ENCODE measurements around the gene PLEKHH2. TPM values are rescaled to one million over a fixed set of nuclear protein-coding genes. Genes with fewer than 3 reads are reported as not detected.
A peak's percentile ranks its signal among the peaks of the same experiment; 100 is the strongest.
"Not testable (repeated sequence)": the region's sequence is repeated elsewhere in the genome, so short reads cannot be mapped to it uniquely, and the experiment has no call there.

Gene PLEKHH2
- total RNA-seq, result 10 to 100 TPM in 2 of 4 donors, 1 to 10 TPM in 2; 6.8 to 77.3 (median 11.5) TPM

DNA sequence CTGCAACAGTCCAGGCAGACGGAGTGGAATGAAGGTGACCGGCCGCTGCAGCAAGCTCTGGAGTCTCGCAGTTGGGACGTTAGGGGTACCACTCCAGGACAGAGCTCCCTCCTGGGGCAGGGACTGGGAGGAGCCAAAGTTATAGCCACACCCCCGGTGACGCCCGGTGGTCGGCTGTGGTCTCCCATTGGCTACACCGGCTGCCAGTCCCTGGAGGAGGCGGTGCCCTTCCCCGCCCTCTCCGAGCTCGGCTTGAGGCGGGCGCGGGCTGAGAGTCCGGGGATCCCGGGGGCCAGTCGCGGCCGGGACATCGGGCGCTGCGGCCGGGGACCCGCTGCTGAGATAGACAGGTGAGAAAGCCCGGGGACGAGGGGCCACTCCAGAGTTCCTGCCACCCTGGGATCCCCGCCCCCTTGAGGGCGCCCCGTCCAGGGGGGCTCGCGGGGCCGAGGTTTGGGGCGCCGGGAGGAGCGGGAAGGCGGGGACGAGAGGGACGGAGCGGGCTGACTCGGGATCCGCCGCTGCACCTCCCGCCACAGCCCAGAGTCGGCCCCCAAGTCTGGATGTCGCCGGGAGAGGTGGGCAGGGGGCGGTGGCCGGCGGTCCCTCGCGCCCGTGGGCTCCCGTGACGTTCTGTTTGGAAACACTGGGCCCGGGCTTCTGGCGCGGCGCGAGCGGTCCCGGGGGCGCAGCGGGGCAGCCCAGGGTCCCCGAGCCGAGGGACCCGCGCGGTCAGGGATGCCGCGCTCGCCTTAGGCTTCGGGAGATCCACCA lies at the start of gene PLEKHH2:
Gene PLEKHH2 (plus strand): TSS at position 231 of the 774 bp plus-strand sequence. CDS start 7,414 bp downstream, outside the sequence.
- WGBS, result 0% methylated on average over 11 of the region's 75 CpGs
- Histone ChIP-seq H3K4me3 (peak within 1 kb of the TSS; percentile 73), H3K27ac (peak within 1 kb of the TSS; percentile 61)

DNA sequence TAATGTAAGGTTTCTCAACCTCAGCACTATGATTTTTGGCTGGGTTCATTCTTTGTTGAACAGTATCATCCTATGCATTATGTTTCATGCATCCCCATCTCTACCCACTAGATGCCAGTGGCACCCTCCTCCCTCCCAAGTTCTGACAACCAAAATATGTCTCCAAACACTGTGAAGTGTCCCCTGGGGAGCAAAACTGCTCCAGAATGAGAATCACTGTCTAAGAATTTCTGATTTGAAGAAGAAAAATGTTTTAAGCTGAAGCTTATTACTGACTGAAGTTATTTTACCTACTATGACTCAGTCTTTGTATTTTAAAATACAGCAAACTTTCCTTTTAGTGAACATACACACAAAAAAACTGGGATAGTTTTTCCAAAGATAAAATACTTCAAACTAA lies 44.6 kb upstream of the PLEKHH2 start:
- TF ChIP-seq POLR2A (IDR thresholded peaks at IDR 0.05), result no peak
- TF ChIP-seq EP300 (IDR thresholded peaks at IDR 0.05), result no peak
- TF ChIP-seq, protein P1, sequence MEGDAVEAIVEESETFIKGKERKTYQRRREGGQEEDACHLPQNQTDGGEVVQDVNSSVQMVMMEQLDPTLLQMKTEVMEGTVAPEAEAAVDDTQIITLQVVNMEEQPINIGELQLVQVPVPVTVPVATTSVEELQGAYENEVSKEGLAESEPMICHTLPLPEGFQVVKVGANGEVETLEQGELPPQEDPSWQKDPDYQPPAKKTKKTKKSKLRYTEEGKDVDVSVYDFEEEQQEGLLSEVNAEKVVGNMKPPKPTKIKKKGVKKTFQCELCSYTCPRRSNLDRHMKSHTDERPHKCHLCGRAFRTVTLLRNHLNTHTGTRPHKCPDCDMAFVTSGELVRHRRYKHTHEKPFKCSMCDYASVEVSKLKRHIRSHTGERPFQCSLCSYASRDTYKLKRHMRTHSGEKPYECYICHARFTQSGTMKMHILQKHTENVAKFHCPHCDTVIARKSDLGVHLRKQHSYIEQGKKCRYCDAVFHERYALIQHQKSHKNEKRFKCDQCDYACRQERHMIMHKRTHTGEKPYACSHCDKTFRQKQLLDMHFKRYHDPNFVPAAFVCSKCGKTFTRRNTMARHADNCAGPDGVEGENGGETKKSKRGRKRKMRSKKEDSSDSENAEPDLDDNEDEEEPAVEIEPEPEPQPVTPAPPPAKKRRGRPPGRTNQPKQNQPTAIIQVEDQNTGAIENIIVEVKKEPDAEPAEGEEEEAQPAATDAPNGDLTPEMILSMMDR (IDR thresholded peaks at IDR 0.05), result no peak
- TF ChIP-seq POLR2AphosphoS5 (IDR thresholded peaks at IDR 0.05), result no peak
- Histone ChIP-seq H3K4me1 (peaks cover 18% of the 10 kb centered on the region), H3K9me3 (no peaks in the 10 kb centered on the region), H3K36me3 (peaks cover 36% of the 10 kb centered on the region), H3K27me3 (no peaks in the 10 kb centered on the region), H3K27ac (no peak overlapping the region), H3K4me3 (no peak overlapping the region)
- DNase-seq (ENCODE audit: low spot score in 2 of 2), result no peak

More for the DNA sequence above, at the start of gene PLEKHH2:
- no peaks in the 10 kb centered on the region for H3K27me3 ChIP-seq
- H3K36me3 ChIP-seq, result no peaks in the 10 kb centered on the region
- TF ChIP-seq, protein P1 (IDR thresholded peaks at IDR 0.05), result no peak
- TF ChIP-seq POLR2AphosphoS5 (IDR thresholded peaks at IDR 0.05), result no peak
- TF ChIP-seq POLR2A (IDR thresholded peaks at IDR 0.05), result peak in 1 of 2 donors; percentile 42
- TF ChIP-seq EP300 (IDR thresholded peaks at IDR 0.05), result no peak
- no peaks in the 10 kb centered on the region for H3K9me3 ChIP-seq
- peak; percentile 94 for DNase-seq (ENCODE audit: low spot score in 2 of 2)
- H3K4me1 ChIP-seq, result peaks cover 22% of the 10 kb centered on the region

DNA sequence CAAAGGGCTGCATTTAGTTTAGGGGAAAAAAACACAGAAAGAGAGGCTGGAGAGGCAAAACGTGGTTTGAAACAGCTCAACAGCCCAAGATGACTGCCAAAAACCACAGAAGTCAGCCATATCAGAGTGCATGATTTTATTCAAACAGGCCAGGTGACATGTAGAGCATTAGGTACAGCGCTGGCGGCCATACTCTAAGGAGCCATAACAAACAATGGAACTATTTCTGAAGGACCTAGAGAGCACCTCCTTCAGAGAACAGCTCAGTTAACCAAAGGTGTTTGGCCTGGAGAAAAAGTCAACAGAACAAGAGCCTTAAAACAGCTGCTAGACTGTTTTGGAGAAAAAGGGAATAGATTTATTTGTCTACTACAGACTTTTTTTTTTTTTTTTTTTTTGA lies 43.8 kb upstream of the PLEKHH2 start:
- WGBS, result 71% methylated on average over 3 of the region's 3 CpGs
- no peak overlapping the region for H3K4me3 ChIP-seq
- H3K27ac ChIP-seq, result no peak overlapping the region
- no peaks in the 10 kb centered on the region for H3K9me3 ChIP-seq
- peaks cover 18% of the 10 kb centered on the region for H3K4me1 ChIP-seq
- H3K27me3 ChIP-seq, result no peaks in the 10 kb centered on the region
- no peak for DNase-seq (ENCODE audit: low spot score in 2 of 2)
- TF ChIP-seq POLR2A (IDR thresholded peaks at IDR 0.05), result no peak
- no peak for TF ChIP-seq EP300 (IDR thresholded peaks at IDR 0.05)
- no peak for TF ChIP-seq POLR2AphosphoS5 (IDR thresholded peaks at IDR 0.05)
- TF ChIP-seq, protein P1 (IDR thresholded peaks at IDR 0.05), result no peak
- peaks cover 30% of the 10 kb centered on the region for H3K36me3 ChIP-seq

GRCh38 chr2:43594875-43595274 lies 42.2 kb upstream of the PLEKHH2 start:
- no peak for TF ChIP-seq POLR2A (IDR thresholded peaks at IDR 0.05)
- TF ChIP-seq, protein P1 (IDR thresholded peaks at IDR 0.05), result no peak
- TF ChIP-seq EP300 (IDR thresholded peaks at IDR 0.05), result no peak
- TF ChIP-seq POLR2AphosphoS5 (IDR thresholded peaks at IDR 0.05), result no peak
- DNase-seq (ENCODE audit: low spot score in 2 of 2), result no peak
- peaks cover 18% of the 10 kb centered on the region for H3K36me3 ChIP-seq
- no peaks in the 10 kb centered on the region for H3K27me3 ChIP-seq
- peak overlapping the region; percentile 58 for H3K4me3 ChIP-seq
- H3K27ac ChIP-seq, result no peak overlapping the region
- H3K4me1 ChIP-seq, result peaks cover 18% of the 10 kb centered on the region
- H3K9me3 ChIP-seq, result no peaks in the 10 kb centered on the region
- 89% methylated on average over 3 of the region's 3 CpGs for WGBS

GRCh38 chr2:43595603-43596412 lies 41.3 kb upstream of the PLEKHH2 start, which contains the start of gene THADA:
TSS of gene THADA (minus strand) at chr2:43596038. CDS start at chr2:43592392, 3,646 bp downstream.
- under 1% methylated on average over 49 of the region's 52 CpGs for WGBS
- peak; percentile 99 to 100 for DNase-seq (ENCODE audit: low spot score in 2 of 2)
- H3K27me3 ChIP-seq, result no peaks in the 10 kb centered on the region
- H3K4me1 ChIP-seq, result peaks cover 18% of the 10 kb centered on the region
- peaks cover 9% of the 10 kb centered on the region for H3K36me3 ChIP-seq
- no peaks in the 10 kb centered on the region for H3K9me3 ChIP-seq
- peak within 1 kb of the TSS; percentile 91 for H3K27ac ChIP-seq
- H3K4me3 ChIP-seq, result peak within 1 kb of the TSS; percentile 58
- TF ChIP-seq POLR2A (IDR thresholded peaks at IDR 0.05), result peak; percentile 86 to 95
- peak; percentile 86 to 92 (median 87) for TF ChIP-seq POLR2AphosphoS5 (IDR thresholded peaks at IDR 0.05)
- no peak for TF ChIP-seq EP300 (IDR thresholded peaks at IDR 0.05)

GRCh38 chr2:43600596-43600995 lies 36.5 kb upstream of the PLEKHH2 start:
- not testable (repeated sequence) for H3K9me3 ChIP-seq; DNase-seq (ENCODE audit: low spot score in 2 of 2); H3K36me3 ChIP-seq; H3K27ac ChIP-seq; H3K4me3 ChIP-seq; H3K4me1 ChIP-seq; H3K27me3 ChIP-seq
- 59% methylated on average over 1 of the region's 1 CpG for WGBS

All from suprapubic skin (tissue), 4 donors.